ENCODE data around the gene TBC1D7. TPM values are rescaled to one million over a fixed set of nuclear protein-coding genes. Genes with fewer than 3 reads are reported as not detected.

Gene TBC1D7
- total RNA-seq, 1 experiment from 2014 or later: 13.7 TPM

GRCh38 chr6:13369591-13369990 lies 41.3 kb upstream of the TBC1D7 start:
- Histone ChIP-seq H3K79me2 (ENCODE audit: insufficient read depth, low read length) (no peaks in the 10 kb centered on the region), H2AFZ (ENCODE audit: low read depth, low read length, poor library complexity, severe bottlenecking) (no peak overlapping the region), H3K27me3 (ENCODE audit: insufficient read depth, low read length) (no peaks in the 10 kb centered on the region), H3K36me3 (ENCODE audit: control insufficient read depth in 1 of 2, insufficient read depth in 2 of 2, low read length in 2 of 2) (no peaks in the 10 kb centered on the region), H4K20me1 (ENCODE audit: insufficient read depth) (no peaks in the 10 kb centered on the region), H3K9me2 (ENCODE audit: insufficient read depth) (no peaks in the 10 kb centered on the region), H3K4me1 (ENCODE audit: control insufficient read depth in 1 of 2, insufficient read depth in 2 of 2, low read length in 2 of 2) (no peaks in the 10 kb centered on the region), H3K9me3 (ENCODE audit: control insufficient read depth in 1 of 2, insufficient read depth in 1 of 2, low read depth in 1 of 2, low read length in 2 of 2) (no peaks in the 10 kb centered on the region), H3K4me2 (ENCODE audit: low read length) (no peak overlapping the region), H3K4me3 (replicated peaks in 1 of 2; ENCODE audit: low read depth in 1 of 2, low read length in 2 of 2) (no peak overlapping the region), H3K9ac (ENCODE audit: low read length) (no peak overlapping the region), H3K27ac (ENCODE audit: low read depth, low read length) (no peak overlapping the region)
- DNase-seq (ENCODE audit: low read depth, low spot score) (no peak), ATAC-seq (no peak)
- intact Hi-C loops (cut with micrococcal nuclease): no loop called here
- no TSS peak for BruUV-seq (replicated peaks)
- ChIA-PET POLR2A (no interaction called here), RAD21 (ENCODE audit: low non-redundant PET in 1 of 2, low total read pairs in 2 of 2, uncharacterized antibody in 2 of 2, unreplicated experiment in 2 of 2) (no interaction called here), CTCF (no interaction called here)
- no peak for TF ChIP-seq SP1 (IDR thresholded peaks at IDR 0.05; ENCODE audit: low read depth)
- no peak for TF ChIP-seq TCF7L2 (IDR thresholded peaks at IDR 0.05; ENCODE audit: borderline replicate concordance, extremely low read depth, insufficient read depth, insufficient read length)
- TF ChIP-seq ELF1 (IDR thresholded peaks at IDR 0.05; ENCODE audit: borderline replicate concordance, low read depth): no peak
- TF ChIP-seq CEBPB (IDR thresholded peaks at IDR 0.05; ENCODE audit: low read depth): no peak
- no peak for TF ChIP-seq POLR2AphosphoS5 (IDR thresholded peaks at IDR 0.05; ENCODE audit: low read depth, low read length)
- TF ChIP-seq MAX (IDR thresholded peaks at IDR 0.05): no peak
- no peak for TF ChIP-seq FOSL1 (IDR thresholded peaks at IDR 0.05; ENCODE audit: low read depth)

GRCh38 chr6:13368731-13369115 lies 40.4 kb upstream of the TBC1D7 start:
- no peaks in the 10 kb centered on the region for H3K36me3 ChIP-seq (ENCODE audit: control insufficient read depth in 1 of 2, insufficient read depth in 2 of 2, low read length in 2 of 2)
- DNase-seq (ENCODE audit: low read depth, low spot score) (no peak), ATAC-seq (no peak)
- no TSS peak for BruUV-seq (replicated peaks)
- no peaks in the 10 kb centered on the region for H3K4me1 ChIP-seq (ENCODE audit: control insufficient read depth in 1 of 2, insufficient read depth in 2 of 2, low read length in 2 of 2)
- intact Hi-C loops (cut with micrococcal nuclease): no loop called here
- H3K9me3 ChIP-seq (ENCODE audit: control insufficient read depth in 1 of 2, insufficient read depth in 1 of 2, low read depth in 1 of 2, low read length in 2 of 2): no peaks in the 10 kb centered on the region
- no peak overlapping the region for H3K9ac ChIP-seq (ENCODE audit: low read length)
- no peaks in the 10 kb centered on the region for H3K79me2 ChIP-seq (ENCODE audit: insufficient read depth, low read length)
- H3K9me2 ChIP-seq (ENCODE audit: insufficient read depth): no peaks in the 10 kb centered on the region
- no peaks in the 10 kb centered on the region for H3K27me3 ChIP-seq (ENCODE audit: insufficient read depth, low read length)
- H4K20me1 ChIP-seq (ENCODE audit: insufficient read depth): no peaks in the 10 kb centered on the region
- ChIA-PET CTCF (no interaction called here), POLR2A (no interaction called here), RAD21 (ENCODE audit: low non-redundant PET in 1 of 2, low total read pairs in 2 of 2, uncharacterized antibody in 2 of 2, unreplicated experiment in 2 of 2) (no interaction called here)
- TF ChIP-seq FOSL1 (IDR thresholded peaks at IDR 0.05; ENCODE audit: low read depth): no peak
- TF ChIP-seq EGR1 (IDR thresholded peaks at IDR 0.05; ENCODE audit: low read depth): no peak
- no peak for TF ChIP-seq SRF (IDR thresholded peaks at IDR 0.05; ENCODE audit: low read depth)
- no peak for TF ChIP-seq POLR2AphosphoS5 (IDR thresholded peaks at IDR 0.05; ENCODE audit: low read depth, low read length)
- TF ChIP-seq ZFX (IDR thresholded peaks at IDR 0.05): no peak
- TF ChIP-seq POLR2A (IDR thresholded peaks at IDR 0.05; ENCODE audit: borderline replicate concordance, extremely low read depth, insufficient read depth, insufficient read length): no peak
- no peak for TF ChIP-seq REST (IDR thresholded peaks at IDR 0.05; ENCODE audit: low read depth)
- no peak overlapping the region for H2AFZ ChIP-seq (ENCODE audit: low read depth, low read length, poor library complexity, severe bottlenecking)
- H3K4me2 ChIP-seq (ENCODE audit: low read length): no peak overlapping the region
- H3K27ac ChIP-seq (ENCODE audit: low read depth, low read length): no peak overlapping the region
- H3K4me3 ChIP-seq (replicated peaks in 1 of 2; ENCODE audit: low read depth in 1 of 2, low read length in 2 of 2): no peak overlapping the region

Measured in HCT116 (cell line).